Stimulated activated CD8-positive, alpha-beta memory T cell treated with anti-CD3 and anti-CD28 coated beads, Interleukin-12 subunit alpha, Interleukin-12 subunit beta, amount 100 ng/mL, for 1 hour (primary cell): ENCODE results near the gene CPNE7.
A peak's percentile ranks its signal among the peaks of the same experiment; 100 is the strongest.
"Not testable (repeated sequence)": the region's sequence is repeated elsewhere in the genome, so short reads cannot be mapped to it uniquely, and the experiment has no call there.

Experiments
- DNase-seq: peaks from one replicate; pipeline ENCODE4 v3.0.0-alpha.2; 2020; ENCODE audit warnings: low read depth

Gene CPNE7

GRCh38 chr16:89583895-89584644 lies 8.5 kb downstream of the CPNE7 start:
- DNase-seq: no peak

GRCh38 chr16:89584768-89585549 lies 9.4 kb downstream of the CPNE7 start:
- no peak for DNase-seq

GRCh38 chr16:89586218-89586617 lies 10.7 kb downstream of the CPNE7 start:
- DNase-seq: no peak

GRCh38 chr16:89586853-89587252 lies 11.3 kb downstream of the CPNE7 start:
- DNase-seq: no peak

- not testable (repeated sequence) for DNase-seq
Measured at GRCh38 chr16:89587676-89588075, 12.1 kb downstream of the CPNE7 start.

- DNase-seq: no peak
Measured at GRCh38 chr16:89588413-89589109, 13.0 kb downstream of the CPNE7 start.

GRCh38 chr16:89589241-89589926 lies 13.8 kb downstream of the CPNE7 start:
- no peak for DNase-seq

- DNase-seq: peak; percentile 30
Measured at GRCh38 chr16:89593841-89594240, 18.3 kb downstream of the CPNE7 start.

GRCh38 chr16:89595330-89596060 lies 19.9 kb downstream of the CPNE7 start:
- no peak for DNase-seq

- DNase-seq: no peak
Measured at GRCh38 chr16:89596061-89596689, 20.6 kb downstream of the CPNE7 start.

GRCh38 chr16:89596957-89597649 lies 21.5 kb downstream of the CPNE7 start:
- DNase-seq: no peak

GRCh38 chr16:89598199-89598598 lies 22.6 kb downstream of the CPNE7 start:
- no peak for DNase-seq

- DNase-seq: no peak
Measured at GRCh38 chr16:89599451-89599858, 23.9 kb downstream of the CPNE7 start.

GRCh38 chr16:89599902-89600301 lies 24.3 kb downstream of the CPNE7 start:
- DNase-seq: no peak

- DNase-seq: no peak
Measured at GRCh38 chr16:89600427-89600826, 24.9 kb downstream of the CPNE7 start.

- no peak for DNase-seq
Measured at GRCh38 chr16:89600956-89601355, 25.4 kb downstream of the CPNE7 start.

- DNase-seq: no peak
Measured at GRCh38 chr16:89601906-89602272, 26.3 kb downstream of the CPNE7 start.

- DNase-seq: peak; percentile 41
Measured at GRCh38 chr16:89602273-89602951, 26.9 kb downstream of the CPNE7 start.

- no peak for DNase-seq
Measured at GRCh38 chr16:89602952-89603590, 27.5 kb downstream of the CPNE7 start.
